OCI-LY1 (cell line): ENCODE results near the gene AKAP1.

Experiments used
- H2AFZ ChIP-seq: fragments of 200-600 bp; sonication (generic), shearing (Covaris generic); 2 replicates; pipeline ENCODE4 v1.6.0; 2014; ENCODE audit warnings: antibody characterized with exemption, mild to moderate bottlenecking, low read length
- H3F3A ChIP-seq: fragments of 200-600 bp; sonication (generic), shearing (Covaris generic); 2 replicates; pipeline ENCODE4 v1.6.0; 2014; ENCODE audit warnings: mild to moderate bottlenecking, antibody characterized with exemption, low read length, moderate library complexity; ENCODE audit not compliant: insufficient read depth
- H3K27ac ChIP-seq: fragments of 200-600 bp; sonication (generic); 2 replicates; pipeline ENCODE4 v1.5.1; 2014; ENCODE audit warnings: low read length, mixed run types, mild to moderate bottlenecking, low read depth; ENCODE audit not compliant: poor library complexity, severe bottlenecking
- H3K27me3 ChIP-seq: fragments of 200-600 bp; sonication (generic); 2 replicates; pipeline ENCODE4 v1.6.0; 2014; ENCODE audit warnings: antibody characterized with exemption, mild to moderate bottlenecking, low read length, moderate library complexity; ENCODE audit not compliant: insufficient read depth
- H3K36me3 ChIP-seq: fragments of 200-600 bp; sonication (generic); 2 replicates; pipeline ENCODE4 v1.6.1; 2014; ENCODE audit warnings: mild to moderate bottlenecking, antibody characterized with exemption, low read length, moderate library complexity, mixed read lengths; ENCODE audit not compliant: insufficient read depth
- H3K4me1 ChIP-seq: fragments of 200-600 bp; sonication (generic); 2 replicates; pipeline ENCODE4 v1.5.1; 2014; ENCODE audit warnings: mild to moderate bottlenecking, low read length, moderate library complexity; ENCODE audit not compliant: insufficient read depth, severe bottlenecking
- H3K4me2 ChIP-seq: fragments of 200-600 bp; sonication (generic), shearing (Covaris generic); 2 replicates; pipeline ENCODE4 v1.6.1; 2014; ENCODE audit warnings: low read length
- H3K4me3 ChIP-seq: fragments of 200-600 bp; sonication (generic); 2 replicates; pipeline ENCODE4 v1.5.1; 2014; ENCODE audit warnings: low read length, low read depth, mild to moderate bottlenecking, mixed read lengths; ENCODE audit not compliant: poor library complexity, severe bottlenecking
- H3K79me2 ChIP-seq: fragments of 200-600 bp; shearing (Covaris generic); 2 replicates; pipeline ENCODE4 v1.6.1; 2016; ENCODE audit warnings: mixed run types, low read length, mixed read lengths; ENCODE audit not compliant: insufficient read depth
- H3K9ac ChIP-seq: fragments of 200-600 bp; sonication (generic), shearing (Covaris generic); 2 replicates; pipeline ENCODE4 v1.6.1; 2014; ENCODE audit warnings: mild to moderate bottlenecking, low read length, mixed read lengths
- H3K9me2 ChIP-seq: fragments of 200-600 bp; sonication (generic), shearing (Covaris generic); 2 replicates; pipeline ENCODE4 v1.6.1; 2014; ENCODE audit warnings: low read depth, mild to moderate bottlenecking, low read length, mixed read lengths
- H3K9me3 ChIP-seq: fragments of 200-600 bp; shearing (Covaris generic); 2 replicates; pipeline ENCODE4 v1.6.1; 2014; ENCODE audit warnings: low read length, mixed read lengths
- H4K20me1 ChIP-seq: fragments of 200-600 bp; sonication (generic), shearing (Covaris generic); 2 replicates; pipeline ENCODE4 v1.6.0; 2016; ENCODE audit warnings: mild to moderate bottlenecking, low read length; ENCODE audit not compliant: insufficient read depth
- EZH2 ChIP-seq: fragments of 200-600 bp; sonication (generic), shearing (Covaris generic); IDR thresholded peaks from 2 replicates; pipeline ENCODE4 v1.8.0; 2017; ENCODE audit warnings: borderline replicate concordance, mixed run types, mild to moderate bottlenecking, antibody characterized with exemption, low read length, moderate library complexity, mixed read lengths
- TF ChIP-seq, protein P1 (sequence below): fragments of 200-600 bp; sonication (generic), shearing (Covaris generic); IDR thresholded peaks from 2 replicates; pipeline ENCODE4 v1.5.1; 2017; ENCODE audit warnings: mild to moderate bottlenecking, antibody characterized with exemption, low read length, moderate library complexity, mixed read lengths

AKAP1 gene

DNA sequence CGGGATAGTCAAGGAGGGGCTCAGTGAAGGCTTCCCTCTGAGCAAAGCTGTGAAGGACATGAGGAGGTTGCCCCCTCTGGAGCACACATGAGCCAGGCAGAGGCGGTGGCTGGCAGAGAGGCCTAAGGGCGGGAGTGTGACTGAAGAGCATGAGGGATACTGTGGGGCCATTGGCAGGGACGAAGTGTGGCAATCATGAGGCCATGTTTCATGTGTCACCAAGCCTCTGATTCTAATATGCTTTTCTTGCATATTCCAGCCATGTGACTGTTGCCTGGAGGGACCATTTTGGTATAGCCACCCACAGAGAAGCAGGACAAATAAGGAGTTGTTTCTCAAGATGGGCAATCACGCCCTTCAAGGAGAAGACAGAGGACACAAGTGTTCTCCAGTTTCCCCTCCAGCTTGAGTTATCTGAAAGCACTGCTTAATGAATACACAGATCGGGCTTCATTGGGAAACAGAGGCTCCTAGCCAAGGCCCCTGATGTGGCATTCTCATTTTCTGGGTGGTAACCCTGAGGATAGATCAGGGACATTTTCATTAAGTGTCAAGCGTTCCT, 68.0 kb downstream of the AKAP1 start:
- no peak overlapping the region for H3K4me2 ChIP-seq
- no peaks in the 10 kb centered on the region for H3K9me2 ChIP-seq
- peaks cover 6% of the 10 kb centered on the region; the same call in 1 of the 2 replicates for H3K9me3 ChIP-seq
- H3K79me2 ChIP-seq = no peaks in the 10 kb centered on the region
- H4K20me1 ChIP-seq = no peaks in the 10 kb centered on the region
- peaks cover 26% of the 10 kb centered on the region; the same call in 1 of the 2 replicates for H3K27me3 ChIP-seq
- no peaks in the 10 kb centered on the region; the same call in 1 of the 2 replicates for H3K36me3 ChIP-seq
- no peak overlapping the region for H3K27ac ChIP-seq
- H3K9ac ChIP-seq = no peak overlapping the region
- no peaks in the 10 kb centered on the region for H3F3A ChIP-seq
- no peaks in the 10 kb centered on the region for H3K4me1 ChIP-seq
- no peak overlapping the region for H3K4me3 ChIP-seq
- no peak overlapping the region for H2AFZ ChIP-seq
- TF ChIP-seq EZH2 = no peak
- TF ChIP-seq, protein P1, sequence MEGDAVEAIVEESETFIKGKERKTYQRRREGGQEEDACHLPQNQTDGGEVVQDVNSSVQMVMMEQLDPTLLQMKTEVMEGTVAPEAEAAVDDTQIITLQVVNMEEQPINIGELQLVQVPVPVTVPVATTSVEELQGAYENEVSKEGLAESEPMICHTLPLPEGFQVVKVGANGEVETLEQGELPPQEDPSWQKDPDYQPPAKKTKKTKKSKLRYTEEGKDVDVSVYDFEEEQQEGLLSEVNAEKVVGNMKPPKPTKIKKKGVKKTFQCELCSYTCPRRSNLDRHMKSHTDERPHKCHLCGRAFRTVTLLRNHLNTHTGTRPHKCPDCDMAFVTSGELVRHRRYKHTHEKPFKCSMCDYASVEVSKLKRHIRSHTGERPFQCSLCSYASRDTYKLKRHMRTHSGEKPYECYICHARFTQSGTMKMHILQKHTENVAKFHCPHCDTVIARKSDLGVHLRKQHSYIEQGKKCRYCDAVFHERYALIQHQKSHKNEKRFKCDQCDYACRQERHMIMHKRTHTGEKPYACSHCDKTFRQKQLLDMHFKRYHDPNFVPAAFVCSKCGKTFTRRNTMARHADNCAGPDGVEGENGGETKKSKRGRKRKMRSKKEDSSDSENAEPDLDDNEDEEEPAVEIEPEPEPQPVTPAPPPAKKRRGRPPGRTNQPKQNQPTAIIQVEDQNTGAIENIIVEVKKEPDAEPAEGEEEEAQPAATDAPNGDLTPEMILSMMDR = no peak

DNA sequence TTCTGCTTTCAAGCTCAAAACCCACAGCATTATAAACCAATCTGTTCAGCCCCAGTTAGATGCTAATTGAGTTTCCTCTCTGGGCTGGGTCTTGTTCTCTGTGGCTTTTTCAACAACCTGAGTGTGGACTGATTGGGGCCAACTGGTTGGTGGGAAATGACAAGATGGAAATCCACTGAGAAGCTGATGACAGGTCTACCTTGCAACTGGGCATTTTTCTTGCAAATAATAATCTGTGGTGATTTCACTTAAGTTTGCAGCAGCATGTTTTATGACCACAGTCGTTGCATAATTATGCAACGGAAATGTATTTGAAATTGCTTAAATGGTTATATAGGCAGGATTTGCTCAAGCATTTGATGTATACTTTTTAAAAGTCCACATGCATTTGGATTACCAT, 69.9 kb downstream of the AKAP1 start:
- H3F3A ChIP-seq = no peaks in the 10 kb centered on the region
- H3K79me2 ChIP-seq = no peaks in the 10 kb centered on the region
- H4K20me1 ChIP-seq = no peaks in the 10 kb centered on the region
- H2AFZ ChIP-seq = no peak overlapping the region
- H3K27ac ChIP-seq = no peak overlapping the region
- no peak overlapping the region for H3K4me3 ChIP-seq
- TF ChIP-seq, protein P1 = no peak
- no peak for TF ChIP-seq EZH2
- H3K27me3 ChIP-seq = peaks cover 12% of the 10 kb centered on the region; the same call in 1 of the 2 replicates
- H3K4me2 ChIP-seq = no peak overlapping the region
- no peaks in the 10 kb centered on the region for H3K9me2 ChIP-seq
- H3K4me1 ChIP-seq = no peaks in the 10 kb centered on the region
- no peak overlapping the region for H3K9ac ChIP-seq
- H3K9me3 ChIP-seq = 0 out of 2 replicates have a peak, but pooled peaks cover 2% of the 10 kb centered on the region
- H3K36me3 ChIP-seq = no peaks in the 10 kb centered on the region

DNA sequence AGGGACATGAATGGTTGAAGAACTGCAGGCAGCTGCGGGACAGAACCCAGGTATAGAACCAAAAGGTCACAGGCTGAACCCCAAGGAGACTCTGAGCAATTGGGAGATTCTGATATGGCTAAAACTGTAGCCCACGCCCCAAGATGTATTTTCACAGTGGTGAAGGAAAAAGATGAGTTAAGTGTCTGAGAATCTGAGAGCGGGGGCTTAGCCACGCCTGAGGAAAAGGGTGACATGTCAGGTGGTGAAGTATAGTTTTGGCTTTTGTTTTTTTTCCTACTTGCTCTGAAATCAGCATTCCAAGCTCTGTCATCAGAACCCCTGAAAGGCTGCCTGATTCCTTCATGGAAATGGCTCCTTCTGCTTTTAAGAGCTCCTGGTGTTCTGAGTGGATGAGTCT, 73.3 kb downstream of the AKAP1 start:
- Histone ChIP-seq H3K4me3 (no peak overlapping the region), H3K27ac (no peak overlapping the region), H2AFZ (no peak overlapping the region), H3K4me1 (no peaks in the 10 kb centered on the region), H3K4me2 (no peak overlapping the region), H3K9me2 (no peaks in the 10 kb centered on the region), H3K27me3 (peaks cover 5% of the 10 kb centered on the region; the same call in 1 of the 2 replicates), H4K20me1 (no peaks in the 10 kb centered on the region), H3K9ac (no peak overlapping the region), H3K9me3 (0 out of 2 replicates have a peak, but pooled peaks cover 4% of the 10 kb centered on the region), H3K36me3 (no peaks in the 10 kb centered on the region), H3F3A (no peaks in the 10 kb centered on the region), H3K79me2 (no peaks in the 10 kb centered on the region)
- TF ChIP-seq EZH2 = no peak
- TF ChIP-seq, protein P1 = no peak
